Peyer's patch (tissue), 4 donors: ENCODE results near the gene TACC2. TPM values are rescaled to one million over a fixed set of nuclear protein-coding genes. Genes with fewer than 3 reads are reported as not detected.

Experiments
- DNase-seq, 3 donors: peaks; one replicate each; pipeline ENCODE4 v3.0.0-alpha.2; 2017 to 2019
- H3K27ac ChIP-seq, 4 donors: fragments of 200-600 bp; sonication (generic); one replicate each; pipeline ENCODE4 v1.5.1; 2016 to 2019
- H3K27me3 ChIP-seq, 2 donors: fragments of 200-600 bp; sonication (generic); one replicate each; pipeline ENCODE4 v1.5.1; 2019
- H3K36me3 ChIP-seq, 3 donors: fragments of 200-600 bp; sonication (generic); one replicate each; pipeline ENCODE4 v1.5.1; 2016 to 2019
- H3K4me1 ChIP-seq, 4 donors: fragments of 200-600 bp; sonication (generic); one replicate each; pipeline ENCODE4 v1.5.1; 2016 to 2019
- H3K4me3 ChIP-seq, 4 donors: fragments of 200-600 bp; sonication (generic); 1 replicate in 3 of 4; 2 replicates in 1 of 4; pipeline ENCODE4 v1.5.1; 2016 to 2019; ENCODE audit warnings: mild to moderate bottlenecking in 1 of 4
- H3K9me3 ChIP-seq, 4 donors: fragments of 200-600 bp; sonication (generic); one replicate each; pipeline ENCODE4 v1.5.1; 2016 to 2019; ENCODE audit warnings: mild to moderate bottlenecking in 1 of 4
- CTCF ChIP-seq, 6 experiments: fragments of 450-650 bp in 4 of 6; fragments of 200-600 bp in 2 of 6; sonication (generic) in 1 of 6; IDR thresholded peaks; one replicate each; pipeline ENCODE4 v1.5.1; 2017 to 2019; ENCODE audit warnings: antibody characterized with exemption in 6 of 6, mild to moderate bottlenecking in 3 of 6, moderate library complexity in 1 of 6
- POLR2A ChIP-seq, 2 donors: fragments of 450-650 bp; IDR thresholded peaks; one replicate each; pipeline ENCODE4 v1.5.1; 2017; ENCODE audit warnings: antibody characterized with exemption in 2 of 2, mild to moderate bottlenecking in 2 of 2, moderate library complexity in 2 of 2
- total RNA-seq, 4 donors: library from RNA; depleted of rRNA; stranded (reverse); fragments of >200 nt; gene quantifications; one replicate each; pipeline ENCODE4 v1.1.0, GENCODE V29; 2016

The TACC2 gene
- total RNA-seq, 4 donors from 2014 or later, result 91.6 to 140 (median 109) TPM

GRCh38 chr10:122185643-122186042 is 196.7 kb downstream of the TACC2 start:
- H3K36me3 ChIP-seq, result no peaks in the 10 kb centered on the region
- no peak for DNase-seq
- no peaks in the 10 kb centered on the region for H3K9me3 ChIP-seq
- no peak overlapping the region for H3K4me3 ChIP-seq
- no peak for TF ChIP-seq CTCF (IDR thresholded peaks at IDR 0.05)
- no peak for TF ChIP-seq POLR2A (IDR thresholded peaks at IDR 0.05)
- peaks cover 0 to 25% (median 0%) of the 10 kb centered on the region in 4 donors for H3K4me1 ChIP-seq
- no peaks in the 10 kb centered on the region for H3K27me3 ChIP-seq
- H3K27ac ChIP-seq, result no peak overlapping the region

DNA sequence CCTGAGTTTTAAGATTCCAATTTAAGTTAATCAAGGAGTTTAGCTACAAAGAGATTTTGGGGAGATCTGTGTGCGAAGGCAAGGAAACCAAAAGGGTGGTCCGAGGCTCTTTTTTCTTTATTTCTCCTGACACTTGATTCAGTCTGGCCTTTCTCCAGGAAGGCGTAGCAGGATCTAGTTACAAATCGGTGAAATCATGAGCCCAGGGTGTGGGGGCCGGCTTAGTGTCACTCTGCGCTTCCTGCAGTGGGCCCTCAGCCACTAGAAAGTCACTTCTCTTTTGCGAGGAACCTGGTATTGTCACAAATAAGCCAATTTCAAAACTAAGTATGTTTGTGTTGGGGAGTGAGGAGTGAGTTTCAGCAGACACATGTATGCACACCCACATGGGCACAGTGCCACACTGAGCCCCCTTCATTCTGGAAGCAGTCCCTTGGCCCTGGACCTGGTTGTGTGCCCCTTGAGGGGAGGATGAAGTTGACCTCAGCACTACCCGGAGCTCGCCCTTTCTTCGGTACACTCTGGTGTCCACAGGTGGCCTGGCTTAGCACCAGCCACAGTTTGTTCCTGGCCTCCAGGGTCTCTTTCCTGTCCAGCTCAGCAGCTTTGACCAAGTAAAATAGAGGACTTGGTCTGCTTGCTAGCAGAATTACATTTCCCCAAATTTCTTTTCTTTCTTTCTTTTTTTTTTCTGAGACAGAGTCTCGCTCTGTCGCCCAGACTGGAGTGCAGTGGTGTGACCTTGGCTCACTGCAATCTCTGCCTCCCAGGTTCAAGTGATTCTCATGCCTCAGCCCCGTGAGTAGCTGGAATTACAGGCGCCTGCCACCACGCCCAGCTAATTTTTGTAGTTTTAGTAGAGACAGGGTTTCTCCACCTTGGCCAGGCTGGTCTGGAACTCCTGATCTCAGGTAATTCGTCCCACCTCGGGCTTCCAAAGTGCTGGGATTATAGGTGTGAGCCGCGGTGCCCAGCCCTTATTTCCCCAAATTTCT is 198.2 kb downstream of the TACC2 start:
- Histone ChIP-seq H3K9me3 (no peaks in the 10 kb centered on the region), H3K4me3 (no peak overlapping the region), H3K36me3 (no peaks in the 10 kb centered on the region), H3K27ac (no peak overlapping the region), H3K27me3 (no peaks in the 10 kb centered on the region), H3K4me1 (peaks cover 0 to 22% (median 0%) of the 10 kb centered on the region in 4 donors)
- no peak for DNase-seq
- TF ChIP-seq CTCF (IDR thresholded peaks at IDR 0.05) (no peak), POLR2A (IDR thresholded peaks at IDR 0.05) (no peak)

GRCh38 chr10:122188706-122189105 is 199.7 kb downstream of the TACC2 start:
- DNase-seq, result no peak
- Histone ChIP-seq H3K4me3 (no peak overlapping the region), H3K4me1 (peaks cover 0 to 9% (median 0%) of the 10 kb centered on the region in 4 donors), H3K9me3 (no peaks in the 10 kb centered on the region), H3K27ac (no peak overlapping the region), H3K36me3 (no peaks in the 10 kb centered on the region), H3K27me3 (no peaks in the 10 kb centered on the region)
- no peak for TF ChIP-seq POLR2A (IDR thresholded peaks at IDR 0.05)
- TF ChIP-seq CTCF (IDR thresholded peaks at IDR 0.05), result no peak

GRCh38 chr10:122189185-122189584 is 200.2 kb downstream of the TACC2 start:
- Histone ChIP-seq H3K27me3 (no peaks in the 10 kb centered on the region), H3K27ac (no peak overlapping the region), H3K36me3 (no peaks in the 10 kb centered on the region), H3K4me1 (peaks cover 0 to 9% (median 0%) of the 10 kb centered on the region in 4 donors), H3K4me3 (no peak overlapping the region), H3K9me3 (no peaks in the 10 kb centered on the region)
- no peak for TF ChIP-seq POLR2A (IDR thresholded peaks at IDR 0.05)
- no peak for TF ChIP-seq CTCF (IDR thresholded peaks at IDR 0.05)
- no peak for DNase-seq

DNA sequence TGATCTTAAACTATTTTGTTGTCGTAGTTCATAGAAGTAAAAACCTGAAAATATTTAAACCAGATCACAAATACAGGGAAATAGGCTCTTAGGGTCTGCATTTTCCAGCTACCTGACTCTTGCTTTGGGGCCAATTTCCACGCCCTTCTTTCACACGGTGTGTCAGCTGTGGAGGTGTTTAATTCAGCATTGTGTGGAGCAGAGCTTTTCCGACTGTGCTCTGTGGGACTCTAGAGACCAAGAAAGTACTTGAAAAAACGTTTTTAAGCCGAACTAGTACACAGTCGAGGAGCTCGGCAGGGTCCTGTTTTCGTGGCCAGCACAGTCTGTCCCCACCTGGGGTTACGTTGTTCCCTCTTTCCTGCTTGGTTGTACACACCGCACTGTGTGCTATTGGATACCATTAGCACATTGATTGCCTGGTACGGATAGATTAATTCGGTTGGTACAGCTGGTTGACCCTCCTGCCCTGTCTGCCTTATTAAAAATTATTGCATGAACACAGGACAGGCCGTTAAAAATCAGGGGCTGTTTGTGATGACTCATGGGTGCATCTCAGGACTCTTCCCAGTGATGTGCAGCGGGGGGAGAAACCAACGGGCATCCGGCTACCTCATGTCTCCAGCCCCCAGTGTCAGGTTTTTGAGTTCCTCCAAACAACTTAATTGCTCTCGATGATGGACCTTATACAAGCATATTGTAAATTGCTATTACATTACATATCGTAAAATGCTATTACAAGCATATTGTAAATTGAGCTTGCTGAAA is 201.4 kb downstream of the TACC2 start:
- H3K27ac ChIP-seq, result no peak overlapping the region
- TF ChIP-seq CTCF (IDR thresholded peaks at IDR 0.05), result no peak
- no peak for TF ChIP-seq POLR2A (IDR thresholded peaks at IDR 0.05)
- H3K4me3 ChIP-seq, result no peak overlapping the region
- H3K36me3 ChIP-seq, result peaks cover 0 to 6% (median 0%) of the 10 kb centered on the region in 3 donors
- no peaks in the 10 kb centered on the region for H3K27me3 ChIP-seq
- H3K9me3 ChIP-seq, result no peaks in the 10 kb centered on the region
- peaks cover 0 to 9% (median 0%) of the 10 kb centered on the region in 4 donors for H3K4me1 ChIP-seq
- no peak for DNase-seq
